Femur (tissue), 1 donor: Measurements from ENCODE around the gene TNRC6C.
"Not testable (repeated sequence)": the region's sequence is repeated elsewhere in the genome, so short reads cannot be mapped to it uniquely, and the experiment has no call there.

Experiments
- DNase-seq: peaks from one replicate; pipeline ENCODE4 v3.0.0-alpha.2; 2017

TNRC6C gene

DNA sequence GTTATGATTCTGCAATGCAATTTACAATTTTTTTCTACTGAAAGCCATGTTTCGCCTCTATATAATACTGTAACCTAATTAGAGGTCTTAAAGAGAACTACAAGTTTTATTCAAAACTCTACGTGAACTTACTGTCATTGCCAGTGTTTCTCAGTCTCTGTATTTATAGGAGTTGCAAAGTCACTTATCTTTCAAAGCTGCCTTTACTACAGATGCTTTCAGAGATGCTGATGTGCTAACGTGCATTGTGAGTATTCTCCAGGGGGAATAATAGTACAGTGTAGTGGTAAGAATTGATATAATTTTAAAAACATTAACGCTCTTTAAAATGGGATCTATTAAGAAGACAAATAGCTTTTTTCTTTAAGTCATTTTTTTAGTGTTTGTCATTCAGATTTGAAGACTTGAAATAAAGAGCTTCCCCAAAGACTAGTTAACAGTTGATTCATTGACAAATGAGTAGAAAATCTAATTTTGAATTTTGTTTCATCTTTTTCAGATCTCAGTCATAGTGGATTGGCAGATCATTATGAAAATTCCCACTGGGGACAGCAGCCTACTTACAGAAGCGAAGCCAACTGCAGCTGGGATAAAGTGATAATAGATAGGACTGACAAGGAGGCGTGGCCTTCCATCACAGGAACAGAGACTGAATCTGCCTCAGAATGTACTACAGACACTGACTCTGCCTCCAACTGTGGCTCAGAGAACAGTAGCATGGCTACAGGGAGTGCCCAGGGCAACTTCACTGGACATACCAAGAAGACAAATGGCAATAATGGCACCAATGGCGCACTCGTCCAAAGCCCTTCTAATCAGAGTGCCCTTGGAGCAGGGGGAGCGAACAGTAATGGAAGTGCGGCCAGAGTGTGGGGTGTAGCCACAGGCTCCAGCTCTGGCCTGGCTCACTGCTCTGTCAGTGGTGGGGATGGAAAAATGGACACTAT, 90.1 kb downstream of the TNRC6C start:
- DNase-seq: no peak

DNA sequence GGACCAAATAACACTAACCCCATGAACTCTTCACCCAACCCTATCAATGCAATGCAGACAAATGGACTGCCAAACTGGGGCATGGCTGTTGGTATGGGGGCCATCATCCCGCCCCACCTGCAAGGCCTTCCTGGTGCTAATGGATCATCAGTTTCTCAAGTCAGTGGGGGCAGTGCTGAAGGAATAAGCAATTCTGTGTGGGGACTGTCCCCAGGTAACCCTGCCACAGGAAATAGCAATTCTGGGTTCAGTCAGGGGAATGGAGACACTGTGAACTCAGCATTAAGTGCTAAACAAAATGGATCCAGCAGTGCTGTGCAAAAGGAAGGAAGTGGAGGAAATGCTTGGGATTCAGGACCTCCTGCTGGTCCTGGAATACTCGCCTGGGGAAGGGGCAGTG, 91.1 kb downstream of the TNRC6C start:
- no peak for DNase-seq

DNA sequence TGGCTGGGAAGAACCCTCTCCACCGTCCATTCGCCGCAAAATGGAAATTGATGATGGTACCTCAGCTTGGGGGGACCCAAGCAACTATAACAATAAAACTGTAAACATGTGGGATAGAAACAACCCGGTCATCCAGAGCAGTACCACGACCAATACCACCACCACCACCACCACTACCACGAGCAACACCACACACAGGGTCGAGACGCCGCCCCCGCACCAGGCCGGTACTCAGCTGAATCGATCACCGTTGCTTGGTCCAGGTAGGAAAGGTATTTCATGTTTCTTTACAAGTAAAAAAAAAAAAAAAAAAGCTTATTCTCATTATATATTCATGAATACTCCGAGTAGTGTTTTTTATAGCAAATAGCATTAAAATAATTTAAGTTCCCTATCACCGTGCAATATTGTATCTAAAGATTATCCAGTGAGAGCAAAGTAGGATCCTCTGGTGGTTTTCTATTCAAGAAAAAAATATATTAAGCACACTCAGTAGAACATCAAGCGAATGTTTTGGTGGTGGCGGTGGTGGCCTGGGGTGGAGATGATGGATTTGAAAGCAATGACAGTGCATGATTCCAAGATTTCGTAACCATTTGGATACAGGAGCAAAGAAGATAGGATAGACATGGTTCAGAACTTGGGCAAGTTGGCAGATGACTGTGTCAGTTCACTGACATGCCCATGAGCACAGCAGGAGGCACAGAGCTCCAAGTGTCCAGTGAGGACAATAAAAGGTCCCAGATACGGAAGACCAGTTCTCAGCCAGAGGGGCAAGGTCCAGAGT, 92.9 kb downstream of the TNRC6C start:
- no peak for DNase-seq

DNA sequence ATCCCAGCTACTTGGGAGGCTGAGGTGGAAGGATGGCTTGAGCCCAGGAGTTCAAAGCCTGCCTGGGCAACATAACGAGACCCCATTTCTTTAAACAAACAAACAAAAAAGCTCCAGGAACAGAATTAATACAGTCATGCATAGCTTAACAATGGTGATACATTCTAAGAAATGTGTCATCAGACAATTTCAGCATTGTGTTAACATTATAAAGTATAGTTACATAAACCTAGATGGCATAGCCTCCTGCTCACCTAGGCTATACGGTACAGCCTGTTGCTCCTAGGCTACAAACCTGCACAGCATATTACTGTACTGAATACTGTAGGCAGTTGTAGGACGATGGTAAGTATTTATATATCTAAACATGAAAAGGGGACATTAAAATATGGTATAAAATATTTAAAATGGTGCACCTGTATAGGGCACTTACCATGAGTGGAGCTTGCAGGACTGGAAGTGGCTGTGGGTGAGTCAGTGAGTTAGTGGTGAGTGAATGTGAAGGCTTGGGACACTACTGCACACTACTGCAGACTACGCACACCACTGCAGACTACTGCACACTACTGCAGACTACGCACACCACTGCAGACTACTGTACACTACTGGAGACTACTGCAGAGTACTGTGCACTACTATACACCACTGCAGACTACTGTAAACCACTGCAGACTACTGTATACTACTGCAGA, 95.4 kb downstream of the TNRC6C start:
- DNase-seq: no peak

DNA sequence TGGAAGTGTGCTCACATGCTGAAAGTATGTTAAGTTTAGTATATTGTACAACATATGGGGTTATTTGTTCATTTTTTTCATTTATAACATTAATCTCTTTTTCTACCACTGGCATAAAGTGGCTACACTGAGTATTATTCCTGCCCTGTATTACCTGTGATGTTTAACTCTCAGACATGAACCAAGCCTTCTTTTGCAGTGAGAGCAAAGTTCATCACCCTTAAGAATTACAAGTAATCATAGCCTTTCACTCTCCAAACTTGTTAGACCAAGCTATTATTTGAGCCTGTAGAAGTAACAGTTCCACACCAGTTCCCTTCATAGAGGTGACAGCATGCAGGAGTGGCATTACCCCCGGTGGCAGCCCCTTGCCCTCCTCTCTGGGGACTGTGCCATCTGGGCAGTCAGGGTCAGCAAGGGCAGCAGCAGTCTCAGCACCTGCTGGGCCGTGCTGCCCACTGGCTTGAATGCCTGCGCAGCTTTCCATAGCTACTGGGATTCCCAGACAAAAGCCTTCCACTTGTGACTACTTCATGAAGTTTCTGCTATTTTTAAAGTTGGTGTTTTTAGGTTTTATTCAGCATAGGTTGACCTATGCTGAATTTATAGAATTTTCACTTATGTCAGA, 98.7 kb downstream of the TNRC6C start:
- no peak for DNase-seq

DNA sequence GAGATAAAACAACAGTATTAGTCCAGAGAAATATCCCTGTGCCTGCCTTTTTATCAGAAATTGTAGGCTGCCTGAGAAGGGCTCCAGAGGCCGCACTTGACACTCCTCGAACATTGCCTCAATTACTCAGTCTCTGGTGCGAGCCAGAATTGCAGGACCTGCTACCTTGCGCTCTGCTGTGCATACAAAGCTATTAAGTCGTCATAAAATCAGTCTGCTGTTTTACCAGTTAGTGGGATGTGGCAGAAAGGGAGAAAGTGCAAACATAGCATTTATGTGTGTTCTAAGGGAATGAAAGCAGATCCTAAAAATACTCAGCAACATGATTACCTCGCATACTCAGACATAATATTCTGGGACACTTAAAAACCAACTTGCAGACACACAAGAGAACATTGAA, 99.5 kb downstream of the TNRC6C start:
- DNase-seq: no peak

DNA sequence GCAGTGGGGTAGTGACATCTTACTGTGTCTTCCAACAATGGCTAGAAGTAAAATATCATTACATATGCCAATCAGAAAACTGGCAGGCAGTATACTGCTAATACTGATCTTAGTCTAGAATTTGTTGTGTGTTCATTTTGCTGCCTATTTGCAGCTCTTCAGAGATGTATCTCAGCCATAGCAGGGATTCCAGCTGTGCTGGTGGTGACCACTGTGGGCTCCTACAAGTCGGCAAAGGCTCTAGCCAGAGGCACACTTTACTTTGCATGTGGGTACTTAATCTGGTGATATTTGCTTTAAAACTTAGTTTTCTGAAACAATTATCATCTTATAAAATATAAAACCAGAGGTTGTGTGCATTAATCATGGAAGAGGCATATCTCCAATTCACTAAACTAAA, 100.1 kb downstream of the TNRC6C start:
- no peak for DNase-seq

DNA sequence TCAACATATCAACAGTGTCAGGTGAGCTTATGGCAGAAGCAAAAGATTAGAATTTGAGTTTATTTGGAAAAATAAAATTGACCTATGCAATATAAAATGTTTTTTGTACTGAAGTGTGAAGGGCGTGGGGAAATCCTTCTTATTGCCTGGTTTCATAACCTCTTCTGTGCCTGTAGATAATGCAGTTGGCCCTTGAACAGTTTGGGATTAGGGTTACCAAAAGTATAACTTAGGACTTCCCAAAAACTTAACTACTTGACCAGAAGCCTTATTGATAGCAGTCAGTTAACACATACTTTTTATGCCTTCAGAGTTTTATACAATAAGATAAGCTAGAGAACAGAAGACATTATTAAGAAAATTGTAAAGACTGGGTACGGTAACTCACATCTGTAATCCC, 104.1 kb downstream of the TNRC6C start:
- DNase-seq: no peak

DNA sequence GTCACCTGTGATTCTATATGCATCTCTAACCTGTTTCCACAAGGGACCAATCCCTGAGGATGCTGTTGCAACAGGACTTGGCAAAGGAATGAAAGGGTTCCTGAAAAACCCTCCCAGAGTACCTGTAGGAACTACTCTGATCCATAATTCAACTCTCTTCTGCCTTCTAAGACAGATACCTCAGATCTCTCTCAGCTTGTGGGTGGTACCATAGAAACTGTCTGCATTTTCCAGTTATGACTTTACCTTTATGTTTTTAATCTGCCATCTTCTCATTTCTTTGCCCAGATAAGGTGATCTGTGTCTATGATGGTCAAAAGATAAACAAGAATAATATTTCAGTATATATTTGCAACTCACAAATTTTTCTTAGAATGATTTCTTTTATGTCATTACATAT, 105.0 kb downstream of the TNRC6C start:
- DNase-seq: no peak

DNA sequence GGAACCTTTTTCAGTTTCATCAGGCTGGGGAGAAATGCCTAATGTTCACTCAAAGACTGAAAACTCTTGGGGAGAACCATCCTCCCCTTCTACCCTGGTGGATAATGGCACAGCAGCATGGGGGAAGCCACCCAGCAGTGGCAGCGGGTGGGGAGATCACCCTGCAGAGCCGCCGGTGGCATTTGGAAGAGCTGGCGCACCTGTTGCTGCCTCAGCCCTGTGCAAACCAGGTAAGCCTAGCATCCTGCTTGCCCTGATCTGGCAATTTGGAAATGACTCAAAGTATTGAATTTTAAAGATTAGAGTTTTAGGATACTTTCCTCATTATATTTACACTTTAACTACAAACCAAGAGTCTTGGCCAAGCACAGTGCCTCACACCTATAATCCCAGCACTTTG, 106.2 kb downstream of the TNRC6C start:
- no peak for DNase-seq

DNA sequence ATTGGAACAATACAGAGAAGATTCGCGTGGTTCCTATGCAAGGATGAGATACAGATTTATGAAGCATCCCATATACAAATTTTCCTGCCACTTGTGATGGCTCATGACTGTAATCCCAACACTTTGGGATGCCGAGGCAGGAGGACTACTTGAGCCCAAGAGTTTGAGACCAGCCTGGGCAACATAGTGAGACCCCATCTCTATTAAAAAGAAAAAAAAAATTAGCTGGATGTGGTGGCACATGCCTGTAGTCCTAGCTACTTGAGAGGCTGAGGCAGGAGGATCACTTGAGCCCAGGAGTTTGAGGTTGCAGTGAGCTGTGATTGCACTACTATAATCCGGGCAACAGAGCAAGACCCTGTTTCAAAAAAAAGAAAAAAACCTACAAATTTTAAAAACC, 108.5 kb downstream of the TNRC6C start:
- not testable (repeated sequence) for DNase-seq

DNA sequence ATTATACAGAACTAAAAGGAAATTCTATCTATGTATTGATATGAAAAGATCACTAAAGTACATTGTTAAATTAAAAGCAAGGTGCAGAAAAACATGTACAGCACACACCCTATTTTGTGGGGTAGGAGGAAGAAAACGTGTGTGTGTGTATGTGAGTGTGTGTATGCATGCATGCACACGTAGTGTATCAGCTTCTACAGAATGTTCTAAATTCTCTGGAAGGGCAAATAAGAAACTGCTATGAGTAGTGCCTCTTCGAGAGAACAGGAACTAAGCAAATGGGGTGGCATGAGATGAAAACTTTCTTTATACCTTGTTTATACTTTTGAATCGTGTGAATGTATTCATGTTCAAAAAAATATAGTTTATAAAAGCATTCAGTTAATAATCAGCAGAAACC, 111.2 kb downstream of the TNRC6C start:
- DNase-seq: no peak

DNA sequence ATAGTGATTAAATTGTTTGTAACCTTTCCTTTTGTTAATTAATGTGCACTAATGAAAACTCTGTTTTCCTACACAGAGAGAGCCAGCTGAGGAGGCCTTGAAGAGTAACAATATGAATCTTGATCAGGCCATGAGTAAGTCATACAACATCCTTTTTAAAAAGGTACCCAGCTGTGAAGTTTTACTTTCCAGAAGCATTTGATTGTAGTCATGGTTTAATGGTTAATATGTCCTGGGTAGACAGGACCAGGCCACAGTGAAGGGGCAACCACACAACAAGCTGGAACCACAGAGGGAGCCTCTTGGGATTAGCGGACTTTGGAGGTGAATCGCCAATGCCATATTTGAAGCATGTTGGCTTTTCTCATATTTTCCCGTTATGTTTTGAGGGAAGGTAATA, 114.5 kb downstream of the TNRC6C start:
- no peak for DNase-seq

DNA sequence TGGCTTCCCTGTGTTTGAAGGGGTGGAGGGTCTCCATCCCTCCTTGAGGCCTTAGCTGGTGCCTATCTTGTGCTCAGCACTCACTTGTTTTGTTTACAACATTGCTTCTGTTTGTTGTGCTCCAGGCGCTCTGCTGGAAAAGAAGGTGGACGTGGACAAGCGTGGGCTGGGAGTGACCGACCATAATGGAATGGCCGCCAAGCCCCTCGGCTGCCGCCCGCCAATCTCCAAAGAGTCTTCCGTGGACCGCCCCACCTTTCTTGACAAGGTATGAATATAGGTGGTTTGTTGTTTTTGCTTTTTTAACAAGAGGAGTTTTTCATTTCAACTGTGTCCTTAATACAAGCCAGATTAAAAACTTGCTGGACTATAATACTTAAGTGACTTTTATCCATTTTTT, 116.5 kb downstream of the TNRC6C start:
- no peak for DNase-seq

DNA sequence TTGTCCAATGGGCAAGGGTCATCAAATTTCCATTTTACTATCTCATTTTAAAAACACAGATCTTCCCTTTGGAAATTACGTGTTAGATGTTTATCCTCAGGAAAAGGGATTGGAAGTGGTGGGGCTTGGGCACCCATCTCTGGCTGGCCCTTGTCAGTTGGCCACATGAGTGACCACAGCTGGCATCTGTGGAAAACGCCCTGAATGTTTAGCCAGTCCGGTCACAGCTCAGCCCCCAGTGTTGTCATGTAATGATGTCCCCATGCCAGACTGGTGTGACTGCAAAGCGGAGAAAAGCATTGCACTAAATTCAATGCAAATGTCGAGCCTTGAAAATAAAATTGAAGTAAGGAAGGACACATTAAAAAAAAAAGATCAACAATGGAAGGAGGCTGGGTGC, 117.0 kb downstream of the TNRC6C start:
- DNase-seq: no peak

DNA sequence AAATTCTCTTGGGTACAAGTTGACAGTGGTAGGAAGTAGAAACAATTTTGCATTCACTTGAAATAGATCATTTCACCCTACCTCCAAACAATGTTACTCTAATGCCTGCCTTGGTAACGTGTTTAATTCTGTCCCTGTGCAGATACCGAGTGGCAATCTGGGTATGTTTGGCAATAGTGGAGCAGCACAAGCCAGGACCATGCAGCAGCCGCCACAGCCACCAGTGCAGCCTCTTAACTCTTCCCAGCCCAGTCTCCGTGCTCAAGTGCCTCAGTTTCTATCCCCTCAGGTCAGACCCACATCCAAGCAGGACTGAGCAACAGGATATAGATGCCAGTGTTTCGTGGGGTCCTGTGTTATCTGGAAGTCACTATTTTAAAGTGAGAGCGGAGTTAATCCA, 120.8 kb downstream of the TNRC6C start:
- no peak for DNase-seq

DNA sequence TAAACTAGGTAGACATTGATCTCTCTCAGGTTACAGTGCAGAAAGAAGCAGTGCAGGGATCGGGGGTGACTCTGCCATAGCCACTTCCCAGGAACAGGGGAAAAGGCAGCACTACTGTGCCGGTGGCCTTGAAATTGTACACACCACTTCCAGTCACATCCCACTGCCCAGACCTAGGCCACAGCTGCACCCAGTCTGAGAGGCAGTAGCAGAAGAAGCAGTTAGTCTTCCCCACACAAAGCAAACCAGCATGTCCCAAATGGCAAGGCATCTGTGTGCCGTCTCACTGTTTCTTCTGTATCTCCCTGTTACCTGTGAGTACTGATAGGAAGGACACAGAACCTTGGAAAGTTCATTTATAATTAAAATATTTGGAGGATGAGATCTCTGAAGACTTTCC, 123.0 kb downstream of the TNRC6C start:
- no peak for DNase-seq

DNA sequence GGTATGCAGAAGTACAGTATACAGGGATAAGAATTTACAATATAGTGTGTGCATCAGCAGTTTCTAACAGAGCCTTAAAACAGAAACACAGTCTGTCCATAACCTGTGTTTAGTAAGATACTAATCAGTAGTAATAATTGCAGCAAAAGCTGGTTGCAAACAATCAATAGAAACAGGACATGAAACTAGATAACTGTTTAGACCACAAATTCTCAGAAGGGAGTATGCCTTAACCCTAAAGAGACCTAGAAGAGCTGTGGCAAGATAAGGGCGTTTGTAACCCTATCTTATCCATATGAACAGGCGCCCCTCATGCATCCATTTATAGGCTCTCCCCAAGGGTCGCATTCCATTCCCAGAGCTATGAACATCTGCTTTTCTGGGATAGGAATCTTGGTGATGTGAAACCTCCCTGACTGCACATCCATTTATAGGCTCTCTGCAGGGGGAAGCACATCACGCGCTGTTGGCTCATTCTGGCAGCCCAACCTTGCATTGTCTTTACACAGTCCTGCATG, 123.9 kb downstream of the TNRC6C start:
- not testable (repeated sequence) for DNase-seq

DNA sequence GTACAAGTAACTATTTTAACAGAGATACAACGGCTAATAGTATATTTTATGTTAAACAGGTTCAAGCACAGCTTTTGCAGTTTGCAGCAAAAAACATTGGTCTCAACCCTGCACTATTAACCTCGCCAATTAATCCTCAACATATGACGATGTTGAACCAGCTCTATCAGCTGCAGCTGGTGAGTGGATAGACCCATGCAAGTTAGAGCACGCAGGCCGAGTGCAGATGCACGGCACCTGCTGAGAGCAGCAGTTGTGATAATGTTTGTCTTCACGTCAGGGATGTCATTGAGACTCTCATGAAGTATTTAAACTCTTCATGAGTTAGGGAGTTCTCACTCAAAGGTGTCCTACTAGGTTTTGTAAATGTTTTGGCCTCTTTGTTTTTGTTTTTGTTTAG, 124.5 kb downstream of the TNRC6C start:
- no peak for DNase-seq

DNA sequence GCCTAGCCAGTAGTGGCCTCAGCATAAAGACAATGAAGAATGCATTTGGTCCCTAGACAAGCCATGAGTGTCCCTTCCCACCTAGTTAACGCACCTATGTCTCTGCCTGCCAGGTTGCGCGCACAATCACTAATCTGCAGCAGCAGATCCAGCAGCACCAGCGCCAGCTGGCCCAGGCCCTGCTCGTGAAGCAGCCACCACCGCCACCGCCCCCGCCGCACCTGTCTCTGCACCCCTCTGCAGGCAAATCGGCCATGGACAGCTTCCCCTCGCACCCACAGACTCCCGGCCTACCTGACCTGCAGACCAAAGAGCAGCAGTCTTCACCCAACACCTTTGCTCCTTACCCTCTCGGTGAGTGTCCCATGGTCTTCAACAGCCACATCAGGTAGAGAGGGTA, 128.2 kb downstream of the TNRC6C start:
- no peak for DNase-seq

DNA sequence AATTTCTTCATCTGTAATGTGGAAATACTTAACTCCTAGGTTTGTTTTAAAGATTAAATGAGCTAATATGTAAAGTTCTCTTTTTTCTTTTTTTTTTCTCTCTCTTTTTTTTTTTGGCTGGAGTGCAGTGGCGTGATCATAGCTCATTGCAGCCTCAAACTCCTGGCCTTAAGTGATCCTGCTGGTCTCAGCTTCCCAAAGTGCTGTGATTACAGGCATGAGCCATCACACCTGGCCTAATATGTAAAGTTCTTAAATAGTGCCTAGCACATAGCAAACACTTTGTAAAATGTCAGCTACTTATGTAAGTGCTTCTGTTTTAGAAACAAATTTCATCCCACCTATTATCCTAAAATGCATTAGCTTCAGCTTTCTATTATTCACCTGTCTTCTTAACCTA, 130.0 kb downstream of the TNRC6C start:
- DNase-seq: no peak

DNA sequence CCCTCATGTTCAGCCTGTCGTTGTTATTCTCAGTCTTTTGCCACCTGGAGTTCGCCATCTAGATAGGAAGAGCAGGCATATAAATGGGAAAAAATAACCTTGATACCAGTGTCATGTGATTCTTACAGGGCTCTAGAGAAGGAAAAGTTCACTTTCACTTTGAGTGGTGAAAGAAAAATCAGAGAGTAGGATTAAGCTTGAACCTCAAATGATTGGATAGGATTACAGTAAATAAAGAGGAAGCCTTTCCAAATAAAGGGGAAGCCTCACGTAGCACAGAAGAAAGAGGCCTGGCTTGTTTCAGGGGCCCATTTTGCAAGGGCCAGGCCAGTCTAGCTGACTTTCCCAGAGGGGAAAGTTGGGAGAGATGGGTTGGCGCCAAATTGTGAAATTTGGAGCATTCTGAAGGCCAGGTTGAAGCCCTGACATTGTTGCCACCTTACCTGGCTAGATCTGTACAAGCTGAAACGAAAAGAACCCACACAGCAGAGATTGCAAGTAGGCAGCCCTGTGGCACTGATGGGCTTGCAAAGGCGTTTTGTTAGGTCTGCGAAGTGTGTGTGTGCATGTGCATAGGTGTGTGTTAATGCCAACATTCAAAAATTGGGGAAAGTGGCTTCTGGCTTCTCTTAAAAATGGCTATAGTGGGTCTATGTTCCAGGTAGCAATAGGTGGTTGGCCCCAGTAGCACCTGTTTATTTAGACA, 131.2 kb downstream of the TNRC6C start:
- DNase-seq: no peak
